ENCODE data around the gene LPP.

DNA sequence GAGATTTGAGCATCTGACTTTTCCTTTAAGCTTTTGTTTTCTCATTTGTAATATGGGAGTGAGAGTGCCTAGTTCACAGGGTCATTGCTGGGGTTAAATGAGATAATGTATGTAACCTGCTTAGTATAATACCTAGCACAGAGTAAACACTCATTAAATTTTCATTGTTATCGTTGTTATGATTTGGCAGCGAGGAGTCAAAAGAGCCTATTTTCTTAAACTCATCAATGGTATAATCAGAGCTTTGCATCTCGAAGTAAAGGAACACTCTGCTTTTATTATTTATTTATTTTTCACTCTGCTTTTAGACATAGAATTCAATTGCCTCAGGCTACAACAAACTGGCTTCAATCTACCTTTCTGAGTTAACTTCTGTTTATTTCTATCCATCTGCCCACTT lies 52.8 kb downstream of the LPP start:
- TF ChIP-seq POLR2A (IDR thresholded peaks at IDR 0.05; ENCODE audit: low read length) = no peak
- no peak for TF ChIP-seq GATA1 (IDR thresholded peaks at IDR 0.05; ENCODE audit: low read depth, low read length)
